Uterus (tissue), 4 donors: ENCODE results near the gene FOXC1. TPM values are rescaled to one million over a fixed set of nuclear protein-coding genes. Genes with fewer than 3 reads are reported as not detected.

ENCODE experiments used
- DNase-seq, 2 donors: peaks; one replicate each; pipeline ENCODE4 v3.0.0-alpha.2; 2019 to 2020
- H3K27ac ChIP-seq, 2 donors: fragments of 200-600 bp; sonication (generic); 1 replicate in 1 of 2; 2 replicates in 1 of 2; pipeline ENCODE4 v1.5.1; 2016 to 2018
- H3K27me3 ChIP-seq, 2 donors: fragments of 200-600 bp; sonication (generic); one replicate each; pipeline ENCODE4 v1.5.1; 2018 to 2019; ENCODE audit warnings: control low read depth in 1 of 2
- H3K36me3 ChIP-seq, 2 donors: fragments of 200-600 bp; sonication (generic); one replicate each; pipeline ENCODE4 v1.5.1; 2019; ENCODE audit warnings: control low read depth in 1 of 2
- H3K4me1 ChIP-seq, 2 donors: fragments of 200-600 bp; sonication (generic); one replicate each; pipeline ENCODE4 v1.5.1; 2018 to 2019; ENCODE audit warnings: control low read depth in 1 of 2
- H3K4me3 ChIP-seq, 2 donors: fragments of 200-600 bp; sonication (generic); 1 replicate in 1 of 2; 2 replicates in 1 of 2; pipeline ENCODE4 v1.5.1; 2018 to 2019; ENCODE audit warnings: mild to moderate bottlenecking in 1 of 2
- H3K9me3 ChIP-seq, 2 donors: fragments of 200-600 bp; sonication (generic); one replicate each; pipeline ENCODE4 v1.5.1; 2019; ENCODE audit warnings: control low read depth in 1 of 2
- CTCF ChIP-seq, 4 experiments: fragments of 200-600 bp in 2 of 4; fragments of 450-650 bp in 2 of 4; sonication (generic) in 2 of 4; IDR thresholded peaks; one replicate each; pipeline ENCODE4 v1.5.1; 2016 to 2019; ENCODE audit warnings: antibody characterized with exemption in 4 of 4, mild to moderate bottlenecking in 2 of 4, moderate library complexity in 1 of 4
- POLR2A ChIP-seq, 2 donors: fragments of 450-650 bp; IDR thresholded peaks; one replicate each; pipeline ENCODE4 v1.6.1; 2016; ENCODE audit warnings: antibody characterized with exemption in 2 of 2, mild to moderate bottlenecking in 1 of 2, moderate library complexity in 1 of 2
- intact Hi-C: fragments of 100-400 bp; cut with DNase I; formaldehyde crosslinking; loops from one replicate; pipeline ENCODE4 v1.15.1; 2023; ENCODE audit warnings: low total_unique reads
- total RNA-seq, 4 donors: library from RNA; depleted of rRNA in 3 of 4; stranded (reverse); fragments of >200 nt in 3 of 4; gene quantifications; one replicate each; pipeline versions ENCODE4 v1.1.0 to v1.2.4, GENCODE V29; 2014 to 2023
- donor health status: DM: yes; HTN: yes; CAD: no.

Gene FOXC1
- total RNA-seq, 4 donors from 2014 or later, result 1.8 to 15.2 (median 5.1) TPM

- H3K4me1 ChIP-seq, result no peaks in the 10 kb centered on the region
Observed at GRCh38 chr6:1619673-1620503, 10.2 kb downstream of the FOXC1 start.

GRCh38 chr6:1620504-1621069, 10.9 kb downstream of the FOXC1 start:
- intact Hi-C loops, result no loop called here
- H3K4me3 ChIP-seq, result no peak overlapping the region
- peaks cover 0 to 21% of the 10 kb centered on the region in 2 donors for H3K27me3 ChIP-seq
- no peak for DNase-seq
- TF ChIP-seq POLR2A (IDR thresholded peaks at IDR 0.05) (no peak), CTCF (IDR thresholded peaks at IDR 0.05) (no peak)
- H3K27ac ChIP-seq, result no peak overlapping the region
- no peaks in the 10 kb centered on the region for H3K9me3 ChIP-seq
- H3K36me3 ChIP-seq, result no peaks in the 10 kb centered on the region
- H3K4me1 ChIP-seq, result no peaks in the 10 kb centered on the region

More at GRCh38 chr6:1619673-1620503, 10.2 kb downstream of the FOXC1 start:
- H3K27ac ChIP-seq, result no peak overlapping the region
- no peak for DNase-seq
- H3K4me3 ChIP-seq, result no peak overlapping the region
- H3K27me3 ChIP-seq, result peaks cover 0 to 25% of the 10 kb centered on the region in 2 donors
- TF ChIP-seq CTCF (IDR thresholded peaks at IDR 0.05), result no peak
- TF ChIP-seq POLR2A (IDR thresholded peaks at IDR 0.05), result no peak
- H3K36me3 ChIP-seq, result no peaks in the 10 kb centered on the region
- H3K9me3 ChIP-seq, result no peaks in the 10 kb centered on the region
- intact Hi-C loops, result no loop called here

- H3K4me1 ChIP-seq, result no peaks in the 10 kb centered on the region
- H3K9me3 ChIP-seq, result no peaks in the 10 kb centered on the region
- TF ChIP-seq POLR2A (IDR thresholded peaks at IDR 0.05), result no peak
- TF ChIP-seq CTCF (IDR thresholded peaks at IDR 0.05), result no peak
- H3K27me3 ChIP-seq, result peaks cover 0 to 16% of the 10 kb centered on the region in 2 donors
- no peak for DNase-seq
- H3K27ac ChIP-seq, result no peak overlapping the region
- H3K36me3 ChIP-seq, result no peaks in the 10 kb centered on the region
- no peak overlapping the region for H3K4me3 ChIP-seq
- intact Hi-C loops, result no loop called here
Observed at GRCh38 chr6:1621070-1621701, 11.5 kb downstream of the FOXC1 start.

- DNase-seq, result no peak
- Histone ChIP-seq H3K27me3 (peaks cover 0 to 16% of the 10 kb centered on the region in 2 donors), H3K36me3 (no peaks in the 10 kb centered on the region), H3K4me3 (no peak overlapping the region), H3K9me3 (no peaks in the 10 kb centered on the region), H3K4me1 (no peaks in the 10 kb centered on the region), H3K27ac (no peak overlapping the region)
- intact Hi-C loops, result no loop called here
- TF ChIP-seq CTCF (IDR thresholded peaks at IDR 0.05), result no peak
- no peak for TF ChIP-seq POLR2A (IDR thresholded peaks at IDR 0.05)
Observed at GRCh38 chr6:1622220-1622850, 12.6 kb downstream of the FOXC1 start.
